HG03064 (cell line): ENCODE measurements around the gene TERT.

Experiments used
- ATAC-seq: cut with Tn5 transposase; IDR thresholded peaks from one replicate; pipeline ENCODE4 v1.9.1; 2021; ENCODE audit warnings: low read depth; ENCODE audit not compliant: unreplicated experiment

Gene TERT

DNA sequence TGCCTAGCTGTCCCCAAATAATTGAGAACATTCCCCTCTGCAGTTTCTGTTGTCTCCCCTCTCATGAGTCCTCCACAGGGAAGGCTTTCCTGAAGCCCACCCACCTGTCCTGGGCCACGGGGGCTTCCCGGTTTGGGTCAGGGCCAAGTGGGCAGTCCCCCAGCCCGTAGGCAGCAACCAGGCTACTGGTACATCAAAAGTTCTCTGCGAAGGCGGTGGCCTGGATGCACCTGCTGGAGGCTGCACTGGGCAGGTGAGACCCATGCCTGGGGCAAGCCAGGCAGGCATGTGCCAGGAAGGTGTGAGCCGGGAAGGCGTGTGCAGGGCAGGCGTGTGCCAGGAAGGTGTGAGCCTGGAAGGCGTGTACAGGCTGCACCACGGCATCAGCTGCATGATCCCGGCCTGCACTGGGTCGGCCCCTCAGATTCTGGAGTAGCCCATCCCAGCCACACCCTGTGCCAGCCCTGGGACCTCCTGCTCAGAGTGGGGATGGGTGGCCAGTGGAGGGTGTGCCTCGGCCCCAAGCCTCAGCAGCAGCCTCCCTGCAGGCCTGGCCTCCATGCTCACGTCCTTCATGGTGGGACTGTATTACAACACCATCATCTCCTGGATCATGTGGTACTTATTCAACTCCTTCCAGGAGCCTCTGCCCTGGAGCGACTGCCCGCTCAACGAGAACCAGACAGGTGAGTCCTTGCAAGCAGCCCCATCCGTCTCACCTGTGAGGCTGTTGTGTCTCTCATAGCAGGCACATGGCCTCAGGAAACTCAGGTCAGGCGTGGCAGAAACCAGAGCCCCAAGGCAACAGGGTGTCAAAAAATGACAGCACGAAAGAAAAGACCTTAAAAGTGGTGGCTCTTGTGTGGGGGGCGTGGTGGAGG is 84.7 kb downstream of the TERT start:
- ATAC-seq, result no peak

DNA sequence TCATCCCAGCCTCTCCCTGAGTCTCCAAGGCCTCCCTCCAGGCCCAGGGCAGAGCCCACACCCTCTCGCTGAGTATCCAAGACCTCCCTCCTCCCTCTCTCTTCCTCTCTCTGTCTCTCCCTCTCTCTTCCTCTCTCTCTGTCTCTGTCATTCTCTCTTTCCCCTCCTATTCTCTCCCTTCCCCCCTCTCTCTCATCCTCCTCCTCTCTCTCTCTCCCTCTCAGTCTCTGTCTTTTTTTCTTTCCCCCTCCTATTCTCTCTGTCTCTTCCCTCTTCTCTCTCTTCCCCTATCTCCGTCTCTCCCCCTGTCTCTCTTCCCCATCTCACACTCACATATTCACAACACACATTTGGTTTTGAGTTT is 85.4 kb downstream of the TERT start:
- no peak for ATAC-seq

DNA sequence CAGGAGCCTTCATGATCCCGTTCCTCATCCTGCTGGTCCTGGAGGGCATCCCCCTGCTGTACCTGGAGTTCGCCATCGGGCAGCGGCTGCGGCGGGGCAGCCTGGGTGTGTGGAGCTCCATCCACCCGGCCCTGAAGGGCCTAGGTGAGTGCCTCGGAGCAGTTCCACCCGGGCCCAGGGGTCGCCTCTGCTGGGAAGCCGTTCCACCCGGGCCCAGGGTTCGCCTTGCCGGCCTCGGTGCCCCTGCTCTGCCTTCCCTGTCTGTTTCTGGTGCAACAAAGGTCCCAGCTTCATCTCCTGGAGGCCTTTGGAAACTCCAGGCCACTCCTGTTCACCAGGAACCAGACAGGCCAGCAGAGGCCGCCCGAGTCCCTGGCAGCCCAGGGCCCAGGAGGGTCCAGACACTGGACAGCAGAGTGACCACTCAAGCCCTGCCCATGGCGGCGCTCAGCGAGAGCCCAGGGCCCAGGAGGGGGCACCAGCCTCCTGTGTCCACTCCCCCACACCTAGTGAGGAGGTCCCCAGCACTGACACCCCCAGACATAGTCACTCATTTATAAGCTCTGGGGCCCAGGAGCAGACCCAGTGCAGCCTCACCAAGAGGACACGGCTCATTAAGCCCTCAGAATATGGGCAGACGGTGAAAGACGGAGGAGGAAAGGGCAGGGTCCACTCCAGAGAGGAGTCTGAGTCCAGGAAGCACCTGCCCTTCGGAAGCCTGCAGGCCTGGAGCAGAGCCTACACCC is 86.0 kb downstream of the TERT start:
- no peak for ATAC-seq

DNA sequence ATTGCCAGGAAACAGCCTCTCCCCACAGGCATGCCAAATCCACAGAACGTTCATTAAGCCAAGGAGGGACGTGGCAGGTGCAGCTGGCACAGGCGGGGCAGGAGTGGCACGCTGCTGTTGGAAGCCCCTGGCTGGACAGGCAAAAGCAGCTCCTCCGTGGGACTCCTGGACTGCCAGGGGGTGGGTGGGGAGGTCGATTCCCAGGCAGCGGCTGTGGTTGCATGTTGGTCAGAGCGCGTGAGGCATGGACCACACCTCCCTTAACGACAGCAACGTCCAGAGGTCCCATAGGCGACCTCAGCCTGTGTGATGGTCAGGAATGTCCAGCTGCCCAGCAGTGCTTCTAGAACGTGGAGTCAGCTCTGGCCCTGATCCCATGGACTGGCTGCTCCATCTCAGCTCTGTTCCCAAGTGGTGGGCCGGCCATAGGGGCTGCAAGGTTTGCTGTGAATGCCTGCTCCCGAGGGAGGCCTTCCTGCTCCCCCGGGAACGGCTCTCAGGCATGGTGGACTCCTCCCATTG is 86.6 kb downstream of the TERT start:
- ATAC-seq, result no peak

DNA sequence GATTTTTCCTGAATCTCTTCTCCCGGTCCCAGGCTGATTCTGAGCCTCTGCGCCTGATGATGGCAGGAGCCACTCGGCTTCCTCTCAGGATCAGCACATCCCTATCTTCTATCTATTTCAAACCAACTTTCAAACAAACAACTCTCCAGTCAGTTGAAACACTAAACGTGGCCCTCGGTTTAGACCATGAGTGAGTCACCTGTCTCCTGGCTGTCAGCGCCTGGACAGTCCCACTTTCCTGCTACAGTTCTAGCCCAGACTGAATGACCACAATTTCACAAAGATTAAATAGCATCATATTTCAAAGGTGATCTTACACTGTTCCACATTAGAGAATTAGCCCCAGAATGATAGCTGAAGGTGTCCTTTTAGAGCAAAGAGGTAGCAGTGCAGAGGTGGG is 87.3 kb downstream of the TERT start:
- ATAC-seq, result no peak

DNA sequence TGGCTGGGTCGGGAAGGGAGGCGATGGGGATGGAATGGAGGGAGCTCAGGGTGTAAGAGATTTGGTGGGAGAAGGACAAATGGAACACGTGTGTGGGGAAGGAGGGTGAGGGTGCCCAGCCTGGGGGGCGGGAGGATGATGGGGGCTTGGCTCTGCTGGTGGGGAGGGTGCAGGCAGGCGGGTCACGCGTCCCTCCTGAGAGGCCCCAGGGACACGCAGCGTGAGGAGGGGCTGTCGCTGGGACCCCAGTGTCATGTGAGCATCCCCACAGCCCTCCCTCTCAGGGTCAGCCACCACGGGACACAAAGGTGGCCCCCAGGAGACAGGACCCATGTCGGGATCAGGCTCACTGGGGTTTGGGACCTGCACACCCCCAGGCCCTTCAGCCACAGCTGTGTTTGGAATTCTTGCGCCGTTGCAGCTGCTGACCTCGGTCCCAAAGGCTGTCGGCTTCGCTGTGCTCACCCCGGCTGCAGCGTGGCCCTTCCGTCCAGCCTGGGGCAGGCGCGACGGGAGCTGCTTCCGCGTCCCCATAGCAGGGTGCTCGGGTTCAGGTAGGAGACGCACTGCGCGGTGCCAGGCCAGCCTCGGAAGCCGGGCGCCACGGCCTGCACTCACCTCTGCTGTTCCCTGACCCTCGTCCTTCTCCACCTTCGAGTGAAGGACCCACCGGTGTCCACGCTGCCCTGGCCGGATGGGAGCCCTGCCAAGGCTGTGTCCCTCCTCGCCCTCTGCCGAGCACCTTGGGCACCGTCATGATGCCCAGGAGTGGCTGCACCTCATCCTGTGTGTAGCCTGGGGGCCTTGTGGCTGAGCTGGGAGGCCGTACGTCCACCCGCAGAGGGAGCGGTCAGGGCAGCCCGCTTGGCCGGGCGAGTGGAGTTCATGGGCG is 88.1 kb downstream of the TERT start:
- ATAC-seq, result no peak

DNA sequence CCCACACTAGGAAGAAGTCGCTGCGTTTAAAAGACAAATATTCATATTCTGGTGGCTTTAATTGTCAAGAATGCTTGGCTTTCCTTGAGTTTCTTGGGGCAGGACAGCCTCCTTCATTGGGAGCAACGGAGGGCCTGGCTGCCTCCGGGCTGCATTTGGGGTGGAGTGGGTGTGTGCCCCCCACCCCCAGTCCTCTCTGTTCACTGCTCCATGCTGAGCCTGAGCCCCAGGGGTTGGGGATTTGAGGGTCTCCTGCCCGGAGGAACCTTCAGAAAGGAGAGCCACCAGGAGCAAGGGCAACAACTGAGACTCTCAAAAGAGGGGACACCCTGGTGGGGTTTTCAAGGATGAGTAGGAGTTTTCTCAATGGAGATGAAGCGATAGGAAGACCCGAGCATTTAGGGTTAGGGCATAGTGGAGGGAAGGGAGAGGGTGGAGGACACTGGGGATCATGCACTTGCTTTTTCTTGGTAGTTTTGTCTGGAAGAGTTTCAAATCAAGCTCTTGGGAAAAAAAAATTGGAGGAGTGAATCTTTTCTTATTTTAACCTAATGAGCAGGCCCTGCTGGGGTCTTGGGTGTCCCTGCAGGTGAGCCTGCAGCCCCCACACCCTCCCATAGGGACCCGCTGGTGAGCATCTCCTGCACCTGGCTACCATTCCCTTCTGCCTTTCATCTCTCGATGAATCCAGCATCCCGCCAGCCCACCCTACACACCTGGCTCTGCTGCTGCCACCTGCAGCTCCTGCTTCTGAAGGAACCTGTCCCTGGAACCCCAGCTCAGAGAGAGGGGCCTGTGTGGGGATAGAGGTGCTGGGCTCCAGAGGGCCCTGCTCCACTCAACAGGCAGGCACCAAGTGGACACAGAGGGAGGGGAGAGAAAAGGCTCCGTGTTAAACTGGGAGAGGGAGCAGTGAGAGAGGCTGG is 89.3 kb downstream of the TERT start:
- ATAC-seq, result no peak

DNA sequence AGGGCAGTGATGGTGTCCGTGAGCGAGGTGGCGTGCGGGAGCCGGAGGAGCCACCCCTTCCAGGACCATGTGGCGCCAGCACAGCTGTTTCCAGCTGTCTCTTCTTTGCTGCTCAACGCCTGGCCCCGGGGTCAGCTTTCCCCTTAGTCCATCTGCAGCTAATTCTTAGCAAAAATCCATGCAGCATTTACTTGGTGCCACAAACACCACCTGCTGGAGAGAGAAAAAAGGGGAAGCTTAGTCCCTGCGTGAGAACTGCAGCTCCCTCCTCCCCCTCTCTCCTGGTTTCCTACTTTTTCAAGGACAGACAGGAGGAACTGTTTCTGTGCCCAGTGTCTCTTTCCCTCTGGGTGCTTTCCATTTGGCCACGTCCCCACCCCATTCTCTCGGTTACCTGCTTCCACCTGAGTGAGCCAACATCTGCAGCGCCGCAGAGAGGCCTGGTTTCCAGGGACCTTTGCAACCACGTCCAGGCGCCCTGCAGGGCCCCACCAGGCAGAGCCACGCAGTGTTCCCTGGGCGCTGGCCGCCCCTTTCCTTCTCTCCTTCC is 90.1 kb downstream of the TERT start:
- no peak for ATAC-seq

DNA sequence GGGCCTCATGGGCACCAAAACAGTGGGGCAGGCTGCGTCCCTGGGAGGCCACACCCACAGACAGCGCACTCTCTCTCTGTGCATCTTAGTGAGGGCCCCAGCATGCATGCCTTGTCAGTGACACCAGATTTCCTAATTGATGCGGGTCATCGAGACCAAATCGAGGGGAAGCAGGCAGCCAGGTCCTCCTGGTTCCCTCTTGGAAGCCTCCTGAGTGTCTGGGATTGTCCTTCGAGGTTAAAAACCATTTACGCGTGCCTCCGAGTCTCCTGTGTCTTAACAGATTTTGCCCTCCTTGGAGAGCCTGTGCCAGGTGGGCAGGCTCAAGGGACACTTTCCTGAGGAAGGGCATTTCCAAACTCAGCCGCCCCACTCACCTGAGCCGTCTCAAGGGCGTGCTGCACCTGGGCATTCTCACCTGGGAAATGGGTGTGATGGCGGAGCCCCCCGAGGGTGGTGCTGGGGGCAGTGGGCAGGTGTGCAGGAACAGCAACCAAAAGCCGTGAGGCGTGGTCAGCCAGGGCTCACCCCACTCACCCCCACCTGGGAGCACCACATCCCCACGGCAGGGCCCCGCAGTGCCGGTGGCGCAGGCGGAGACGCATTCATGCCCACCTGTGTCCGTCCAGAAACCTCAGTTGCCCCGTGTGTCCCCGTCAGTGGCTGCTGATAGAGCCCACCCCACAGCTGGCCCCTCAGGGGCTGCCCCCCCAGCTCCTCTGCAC is 90.7 kb downstream of the TERT start:
- no peak for ATAC-seq

DNA sequence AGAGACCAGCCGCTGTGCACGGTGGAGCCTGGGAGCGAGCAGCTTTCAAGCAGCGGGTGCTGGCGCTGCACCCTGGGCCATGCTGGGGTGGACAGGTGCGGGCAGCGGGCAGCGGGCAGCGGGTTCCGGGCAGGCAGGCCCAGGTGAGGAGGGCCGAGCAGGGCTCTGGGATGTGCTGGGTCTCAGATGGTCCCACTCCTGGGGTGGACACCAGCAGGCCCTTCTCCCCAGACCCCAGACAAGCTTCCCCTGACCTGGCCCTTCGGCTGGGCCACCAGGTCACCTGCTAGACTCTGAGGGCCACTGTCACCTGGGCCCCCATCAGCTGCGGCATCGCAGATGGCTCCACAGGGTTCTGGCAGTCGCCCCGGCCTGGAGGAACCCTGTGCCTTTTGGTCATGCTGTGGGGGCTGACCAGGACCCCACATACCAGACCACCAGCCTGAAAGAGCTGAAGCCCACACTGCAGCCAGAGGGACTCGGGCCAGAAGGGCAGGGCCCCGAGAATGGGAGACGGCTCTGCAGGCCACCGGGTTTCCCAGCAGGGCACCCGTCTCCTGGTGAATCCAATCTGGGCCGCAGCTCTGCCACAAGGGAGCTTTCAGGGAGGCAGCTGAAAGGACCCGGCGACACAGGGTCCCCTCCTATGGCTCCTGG is 91.4 kb downstream of the TERT start:
- ATAC-seq, result no peak
